HG02870 (cell line): ENCODE data around the gene NEUROD4.

ENCODE experiments used
- ATAC-seq: cut with Tn5 transposase; IDR thresholded peaks from one replicate; pipeline ENCODE4 v1.9.1; 2021; ENCODE audit warnings: mild to moderate bottlenecking, moderate library complexity; ENCODE audit not compliant: unreplicated experiment

NEUROD4 gene

DNA sequence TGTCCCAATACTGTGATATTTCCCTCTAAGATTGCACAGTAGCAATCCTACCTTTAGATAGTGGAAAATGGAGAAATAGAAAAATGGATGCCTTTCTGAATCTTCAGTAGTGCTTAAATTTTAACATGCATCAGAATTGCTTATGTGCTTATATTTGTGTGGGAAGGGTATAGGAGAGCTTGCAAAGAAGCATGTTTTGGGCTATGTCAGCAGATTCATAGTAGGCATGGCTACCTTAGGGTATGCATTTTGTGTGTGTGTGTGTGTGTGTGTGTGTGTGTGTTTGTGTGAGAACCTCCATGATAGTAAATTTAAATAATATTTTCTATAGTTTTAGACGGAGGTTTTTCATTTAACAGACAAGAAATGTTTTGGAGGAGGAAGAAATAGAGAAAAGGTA is 38.3 kb downstream of the NEUROD4 start:
- ATAC-seq, result no peak

DNA sequence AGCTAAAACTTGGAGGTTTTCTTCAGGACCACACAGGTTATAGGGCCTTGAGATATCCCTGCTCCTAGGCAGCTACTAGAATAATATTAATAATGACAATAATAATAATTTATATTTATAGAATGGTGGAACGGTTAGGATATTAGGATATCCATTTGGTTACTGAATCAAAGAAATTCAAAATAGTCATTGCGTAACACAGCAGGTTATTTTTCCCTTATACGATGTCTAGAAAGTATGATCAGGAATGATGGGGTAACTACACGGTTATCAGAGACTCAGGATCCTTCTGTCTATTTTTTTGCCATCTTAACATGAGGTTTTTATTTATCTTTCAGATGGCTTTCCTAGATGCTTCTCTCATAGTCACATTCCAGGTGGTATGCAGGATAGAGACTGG is 39.0 kb downstream of the NEUROD4 start:
- no peak for ATAC-seq

GRCh38 chr12:55060470-55060869 is 40.7 kb downstream of the NEUROD4 start:
- ATAC-seq, result peak; percentile 100

GRCh38 chr12:55061024-55061423 is 41.2 kb downstream of the NEUROD4 start:
- ATAC-seq, result no peak

DNA sequence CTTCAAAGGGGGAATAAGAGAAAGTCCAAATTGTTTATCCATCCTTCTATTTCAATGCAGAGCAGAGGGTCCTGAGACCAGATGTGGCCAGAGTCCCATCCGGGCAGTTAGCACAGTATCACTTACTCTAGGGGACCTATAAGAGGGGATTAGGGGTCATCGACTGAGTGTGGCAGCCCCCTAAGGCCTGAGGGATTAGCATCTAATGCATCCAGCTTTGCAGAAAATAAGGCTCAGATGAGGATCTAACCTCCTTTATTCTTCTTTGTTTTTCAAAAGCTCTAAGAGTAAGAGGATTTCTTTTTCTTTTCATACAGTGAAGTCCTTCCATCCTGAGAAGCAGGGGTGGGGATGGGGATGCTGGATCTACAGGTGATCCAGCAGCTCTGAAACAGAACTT is 43.5 kb downstream of the NEUROD4 start:
- ATAC-seq, result no peak

GRCh38 chr12:55065535-55065934 is 45.8 kb downstream of the NEUROD4 start:
- ATAC-seq, result no peak

- ATAC-seq, result no peak
Measured at GRCh38 chr12:55067701-55068100, 47.9 kb downstream of the NEUROD4 start.

DNA sequence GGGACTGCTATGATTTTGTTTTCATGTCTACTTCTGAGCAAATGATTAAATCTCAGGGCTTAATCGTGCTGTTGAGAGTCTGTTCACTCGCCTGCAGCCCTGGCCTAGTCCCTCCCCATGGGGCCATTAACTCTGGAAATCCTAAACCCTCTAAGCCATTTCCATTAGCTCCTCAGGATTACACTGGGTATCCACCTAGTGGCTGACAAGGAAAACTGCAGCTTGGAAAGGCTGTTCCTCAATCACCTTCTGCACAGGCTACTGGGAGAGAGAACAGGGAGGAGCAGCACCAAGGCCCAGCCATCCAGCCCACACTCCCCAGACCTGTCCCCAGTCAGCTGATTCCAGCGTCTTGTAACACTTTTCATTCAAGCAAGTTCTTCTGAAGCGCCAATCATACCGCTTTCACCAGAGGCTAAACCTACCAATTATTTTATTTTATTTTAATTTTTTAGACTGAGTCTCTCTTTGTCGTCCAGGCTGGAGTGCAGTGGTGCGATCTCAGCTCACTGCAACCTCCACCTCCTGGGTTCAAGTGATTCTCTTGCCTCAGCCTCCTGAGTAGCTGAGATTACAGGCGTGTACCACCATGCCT is 48.7 kb downstream of the NEUROD4 start:
- peak; percentile 58 for ATAC-seq

GRCh38 chr12:55072083-55072482 is 52.3 kb downstream of the NEUROD4 start:
- ATAC-seq, result peak; percentile 66

DNA sequence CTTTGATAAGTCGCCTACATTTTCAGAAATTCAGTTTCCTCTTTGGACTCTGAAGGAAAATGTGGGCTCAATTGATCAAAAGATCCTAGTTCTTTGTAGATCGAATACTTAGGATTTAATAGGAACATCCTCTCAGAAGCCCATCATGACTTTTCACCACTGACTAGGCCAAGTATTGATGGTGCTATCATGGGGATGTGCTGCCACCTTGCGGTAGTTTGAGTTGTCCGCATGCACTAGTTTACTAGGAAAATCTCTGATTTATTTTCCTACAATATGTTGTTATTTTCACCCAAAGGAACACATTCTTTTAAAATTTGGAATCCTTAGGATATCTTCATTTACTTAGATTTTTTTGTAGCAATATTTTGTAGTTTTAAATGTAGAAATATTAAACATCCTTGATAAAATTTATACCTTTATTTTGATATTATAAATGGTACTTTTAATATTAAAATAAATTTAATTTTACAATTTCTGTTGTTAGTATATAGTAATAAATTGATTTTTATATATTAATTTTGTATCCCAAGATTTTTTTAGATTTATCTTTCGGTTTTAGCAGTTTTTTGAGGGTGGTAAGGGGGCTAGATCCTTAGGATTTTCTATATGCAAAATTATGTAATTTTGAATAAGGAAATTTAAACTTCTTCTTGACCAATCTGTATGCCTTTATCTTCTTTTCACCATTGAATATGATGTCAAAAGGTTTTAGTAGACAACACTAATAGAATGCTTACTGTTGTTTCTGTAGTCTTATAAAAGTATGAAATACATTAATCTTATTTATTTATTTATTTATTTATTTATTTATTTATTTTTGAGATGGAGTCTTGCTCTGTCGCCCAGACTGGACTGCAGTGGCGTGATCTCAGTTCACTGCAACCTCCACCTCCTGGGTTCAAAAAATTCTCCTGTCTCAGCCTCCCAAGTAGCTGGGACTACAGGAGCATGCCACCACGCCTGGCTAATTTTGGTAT is 53.6 kb downstream of the NEUROD4 start:
- ATAC-seq, result peak; percentile 39

- no peak for ATAC-seq
Measured at GRCh38 chr12:55074806-55075205, 55.0 kb downstream of the NEUROD4 start.
